Calu3 (cell line): ENCODE measurements around the gene P2RY1. TPM values are rescaled to one million over a fixed set of nuclear protein-coding genes. Genes with fewer than 3 reads are reported as not detected.
A peak's percentile ranks its signal among the peaks of the same experiment; 100 is the strongest.

Source experiments
- BruUV-seq: library from RNA; stranded (reverse); fragments of 400-500 nt; replicated peaks from 2 replicates; lab custom pipeline; 2021; lab: Mats Ljungman, UMichigan
- CTCF ChIA-PET: fragments of 300-600 bp; sonication (Branson Sonifier 250); formaldehyde crosslinking; loops from one replicate; lab custom pipeline; 2022; ENCODE audit warnings: antibody characterized with exemption; lab: Charles Lee
- DNase-seq: peaks from one replicate; pipeline ENCODE4 v3.0.0; 2022
- H3K27ac Mint-ChIP-seq: one replicate; pipeline ENCODE4 v1.8.0; 2022; ENCODE audit warnings: mixed read lengths; ENCODE audit not compliant: unreplicated experiment
- H3K27me3 Mint-ChIP-seq: one replicate; pipeline ENCODE4 v1.8.0; 2022; ENCODE audit warnings: mixed read lengths; ENCODE audit not compliant: unreplicated experiment
- H3K36me3 Mint-ChIP-seq: one replicate; pipeline ENCODE4 v1.8.0; 2022; ENCODE audit warnings: mild to moderate bottlenecking, moderate library complexity, mixed read lengths; ENCODE audit not compliant: insufficient read depth, unreplicated experiment
- H3K4me1 Mint-ChIP-seq: one replicate; pipeline ENCODE4 v1.8.0; 2022; ENCODE audit warnings: mild to moderate bottlenecking, low read depth, mixed read lengths; ENCODE audit not compliant: unreplicated experiment
- H3K4me3 Mint-ChIP-seq: one replicate; pipeline ENCODE4 v1.8.0; 2022; ENCODE audit warnings: mild to moderate bottlenecking, low read depth, moderate library complexity, mixed read lengths; ENCODE audit not compliant: unreplicated experiment
- H3K9me3 Mint-ChIP-seq: one replicate; pipeline ENCODE4 v1.8.0; 2022; ENCODE audit warnings: low read depth, mixed read lengths; ENCODE audit not compliant: unreplicated experiment
- intact Hi-C: fragments of 100-400 bp; cut with micrococcal nuclease; formaldehyde crosslinking; loops from one replicate; pipeline ENCODE4 v1.10.0; 2022; ENCODE audit not compliant: unreplicated experiment
- total RNA-seq: library from RNA; stranded (reverse); gene quantifications from 2 replicates; pipeline ENCODE4 v1.2.3, GENCODE V29; 2022
- TF ChIP-seq, protein P1 (sequence below): fragments of 200-600 bp; IDR thresholded peaks from one replicate; pipeline ENCODE4 v1.8.0; 2022; ENCODE audit warnings: antibody characterized with exemption; ENCODE audit not compliant: unreplicated experiment

Gene P2RY1
- total RNA-seq, 1 experiment from 2014 or later: 21.0 TPM

DNA sequence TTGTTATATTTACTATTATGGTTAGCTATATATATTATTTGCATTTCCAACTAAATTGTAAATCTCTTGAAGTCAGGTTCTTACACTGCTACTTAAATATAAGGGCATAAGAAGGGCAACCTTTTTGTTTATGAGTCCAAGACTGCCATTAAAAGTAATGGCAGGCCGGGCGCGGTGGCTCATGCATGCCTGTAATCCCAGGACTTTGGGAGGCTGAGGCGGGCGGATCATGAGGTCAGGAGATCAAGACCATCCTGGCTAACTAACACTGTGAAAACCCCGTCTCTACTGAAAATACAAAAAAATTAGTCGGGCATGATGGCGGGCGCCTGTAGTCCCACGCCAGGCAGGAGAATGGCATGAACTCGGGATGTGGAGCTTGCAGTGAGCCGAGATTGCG lies 2.9 kb upstream of the P2RY1 start:
- TF ChIP-seq, protein P1, sequence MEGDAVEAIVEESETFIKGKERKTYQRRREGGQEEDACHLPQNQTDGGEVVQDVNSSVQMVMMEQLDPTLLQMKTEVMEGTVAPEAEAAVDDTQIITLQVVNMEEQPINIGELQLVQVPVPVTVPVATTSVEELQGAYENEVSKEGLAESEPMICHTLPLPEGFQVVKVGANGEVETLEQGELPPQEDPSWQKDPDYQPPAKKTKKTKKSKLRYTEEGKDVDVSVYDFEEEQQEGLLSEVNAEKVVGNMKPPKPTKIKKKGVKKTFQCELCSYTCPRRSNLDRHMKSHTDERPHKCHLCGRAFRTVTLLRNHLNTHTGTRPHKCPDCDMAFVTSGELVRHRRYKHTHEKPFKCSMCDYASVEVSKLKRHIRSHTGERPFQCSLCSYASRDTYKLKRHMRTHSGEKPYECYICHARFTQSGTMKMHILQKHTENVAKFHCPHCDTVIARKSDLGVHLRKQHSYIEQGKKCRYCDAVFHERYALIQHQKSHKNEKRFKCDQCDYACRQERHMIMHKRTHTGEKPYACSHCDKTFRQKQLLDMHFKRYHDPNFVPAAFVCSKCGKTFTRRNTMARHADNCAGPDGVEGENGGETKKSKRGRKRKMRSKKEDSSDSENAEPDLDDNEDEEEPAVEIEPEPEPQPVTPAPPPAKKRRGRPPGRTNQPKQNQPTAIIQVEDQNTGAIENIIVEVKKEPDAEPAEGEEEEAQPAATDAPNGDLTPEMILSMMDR: no peak
- DNase-seq: no peak
- Mint-ChIP-seq H3K9me3 (no peaks in the 10 kb centered on the region), H3K4me1 (peaks cover 36% of the 10 kb centered on the region), H3K36me3 (peaks cover 26% of the 10 kb centered on the region), H3K27ac (no peak overlapping the region), H3K4me3 (no peak overlapping the region), H3K27me3 (no peaks in the 10 kb centered on the region)
- intact Hi-C loops: loop anchor here (5.0 to 10.0 kb wide), 3 partner anchors 237 to 763 kb away; no protein-coding TSS in a partner anchor
- CTCF ChIA-PET: no interaction called here
- no TSS peak for BruUV-seq

DNA sequence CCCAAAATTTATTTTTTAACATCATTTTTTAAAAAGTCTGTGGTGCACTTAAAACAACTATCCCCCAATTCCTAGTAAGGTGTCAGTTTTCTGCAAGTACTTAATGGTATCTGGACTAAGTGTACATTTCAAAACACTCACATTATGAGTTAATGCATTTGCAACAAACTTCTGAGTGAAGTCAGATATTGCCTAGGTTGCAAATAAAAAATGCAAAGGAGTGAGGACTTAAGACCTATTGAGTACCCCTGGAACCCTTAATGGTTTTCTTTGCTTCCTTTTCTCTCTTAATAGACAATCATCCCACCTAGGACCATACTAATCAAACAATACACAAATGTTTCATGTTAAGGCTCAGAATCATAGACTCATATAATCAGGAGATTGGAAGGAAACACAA lies 1.8 kb upstream of the P2RY1 start:
- Mint-ChIP-seq H3K9me3 (no peaks in the 10 kb centered on the region), H3K4me3 (no peak overlapping the region), H3K36me3 (peaks cover 26% of the 10 kb centered on the region), H3K27me3 (no peaks in the 10 kb centered on the region), H3K27ac (no peak overlapping the region), H3K4me1 (peaks cover 46% of the 10 kb centered on the region)
- DNase-seq: no peak
- BruUV-seq: no TSS peak
- TF ChIP-seq, protein P1: no peak
- CTCF ChIA-PET: interaction anchor here (1.9 kb wide), 1 partner anchor 7 kb away, joined by 4 read pairs; no protein-coding TSS in a partner anchor
- intact Hi-C loops: loop anchor here (1.0 to 10.0 kb wide), 4 partner anchors 132 to 762 kb away; no protein-coding TSS in a partner anchor

DNA sequence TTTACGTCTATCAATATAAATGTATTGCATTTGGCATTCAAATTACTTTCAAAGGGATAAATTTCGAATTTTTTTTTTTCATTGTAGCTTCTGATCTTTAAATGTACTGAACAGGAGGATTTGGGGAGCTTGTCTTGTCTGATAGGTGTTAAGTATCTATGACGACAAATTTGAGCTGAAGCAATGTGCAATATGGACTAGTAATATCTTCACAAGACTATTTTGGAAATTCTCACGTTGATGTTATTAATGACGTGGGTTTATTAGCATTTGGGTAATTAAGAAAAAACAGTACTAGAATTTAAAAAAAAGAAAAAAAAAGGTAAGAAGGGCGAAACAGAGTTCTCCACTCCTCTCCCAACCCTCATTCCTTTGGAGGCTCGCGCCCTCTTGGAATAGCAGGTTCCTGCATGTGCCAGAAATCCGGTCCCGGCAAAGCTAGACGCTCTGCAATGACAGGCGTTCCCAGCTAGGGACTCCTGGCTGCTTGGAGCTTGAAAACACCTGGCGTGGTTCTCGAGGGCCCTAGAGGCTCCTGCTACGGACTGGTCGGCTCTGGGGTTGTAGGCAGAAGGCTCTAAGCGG lies 648 bp upstream of the P2RY1 start:
- Mint-ChIP-seq H3K27ac (peak overlapping the region; percentile 15), H3K9me3 (no peaks in the 10 kb centered on the region), H3K4me3 (peak overlapping the region; percentile 85), H3K36me3 (peaks cover 26% of the 10 kb centered on the region), H3K27me3 (no peaks in the 10 kb centered on the region), H3K4me1 (peaks cover 58% of the 10 kb centered on the region)
- TF ChIP-seq, protein P1: peak; percentile 12
- CTCF ChIA-PET: interaction anchor here (0.6 to 2.4 kb wide), 8 partner anchors 9 to 328 kb away, joined by 3 to 5 read pairs (median 4); no protein-coding TSS in a partner anchor
- no TSS peak for BruUV-seq
- no peak for DNase-seq
- intact Hi-C loops: loop anchor here (5.0 to 10.0 kb wide), 3 partner anchors 239 to 761 kb away; no protein-coding TSS in a partner anchor

DNA sequence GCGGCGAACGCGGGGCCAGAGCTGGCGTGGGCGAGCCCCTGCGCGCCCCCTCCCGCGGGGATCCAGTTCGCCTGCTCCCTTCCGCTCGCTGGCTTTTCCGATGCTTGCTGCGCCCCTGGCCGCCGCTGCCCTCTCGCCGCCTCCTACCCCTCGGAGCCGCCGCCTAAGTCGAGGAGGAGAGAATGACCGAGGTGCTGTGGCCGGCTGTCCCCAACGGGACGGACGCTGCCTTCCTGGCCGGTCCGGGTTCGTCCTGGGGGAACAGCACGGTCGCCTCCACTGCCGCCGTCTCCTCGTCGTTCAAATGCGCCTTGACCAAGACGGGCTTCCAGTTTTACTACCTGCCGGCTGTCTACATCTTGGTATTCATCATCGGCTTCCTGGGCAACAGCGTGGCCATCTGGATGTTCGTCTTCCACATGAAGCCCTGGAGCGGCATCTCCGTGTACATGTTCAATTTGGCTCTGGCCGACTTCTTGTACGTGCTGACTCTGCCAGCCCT lies 721 bp downstream of the P2RY1 start:
- H3K4me3 Mint-ChIP-seq: peak overlapping the region; percentile 85
- no peaks in the 10 kb centered on the region for H3K27me3 Mint-ChIP-seq
- BruUV-seq: no TSS peak
- H3K36me3 Mint-ChIP-seq: peaks cover 26% of the 10 kb centered on the region
- H3K27ac Mint-ChIP-seq: peak overlapping the region; percentile 46
- no peaks in the 10 kb centered on the region for H3K9me3 Mint-ChIP-seq
- CTCF ChIA-PET: interaction anchor here (0.8 to 2.4 kb wide), 10 partner anchors 8 to 329 kb away, joined by 3 to 9 read pairs (median 4); no protein-coding TSS in a partner anchor
- intact Hi-C loops: loop anchor here (2.0 to 10.0 kb wide), 3 partner anchors 125 to 759 kb away; no protein-coding TSS in a partner anchor
- DNase-seq: no peak
- peaks cover 53% of the 10 kb centered on the region for H3K4me1 Mint-ChIP-seq
- TF ChIP-seq, protein P1: no peak
